Stomach (tissue), 4 donors: ENCODE results near the gene C16orf89.

Experiments used
- CTCF ChIP-seq, 7 experiments: fragments of 450-650 bp in 4 of 7; fragments of 200-600 bp in 3 of 7; sonication (generic) in 3 of 7; IDR thresholded peaks; one replicate each; pipeline ENCODE4 v1.5.1; 2016 to 2019; ENCODE audit warnings: antibody characterized with exemption in 7 of 7, control low read depth in 2 of 7, mild to moderate bottlenecking in 1 of 7
- POLR2AphosphoS5 ChIP-seq, 3 donors: sonication (generic); formaldehyde crosslinking; IDR thresholded peaks; one replicate each; pipeline ENCODE4 v1.6.1; 2016; ENCODE audit warnings: antibody characterized with exemption in 3 of 3

GRCh38 chr16:5071681-5072333 lies 6.1 kb upstream of the C16orf89 start, which contains the start of gene ALG1:
- no peak for TF ChIP-seq CTCF (IDR thresholded peaks at IDR 0.05)
- peak; percentile 67 to 98 (median 91) for TF ChIP-seq POLR2AphosphoS5 (IDR thresholded peaks at IDR 0.05)
